Hepatocyte (in vitro differentiated cells): Measurements from ENCODE around the gene NYNRIN. TPM values are rescaled to one million over a fixed set of nuclear protein-coding genes. Genes with fewer than 3 reads are reported as not detected.
"Not testable (repeated sequence)": the region's sequence is repeated elsewhere in the genome, so short reads cannot be mapped to it uniquely, and the experiment has no call there.

Experiments used
- DNase-seq: peaks from one replicate; pipeline ENCODE4 v3.0.0-alpha.2; 2016; ENCODE audit warnings: low spot score
- H2AFZ ChIP-seq: fragments of 200-600 bp; sonication (generic); 2 replicates; pipeline ENCODE4 v1.6.0; 2016; ENCODE audit warnings: antibody characterized with exemption, mild to moderate bottlenecking
- H3K27ac ChIP-seq: fragments of 200-600 bp; sonication (generic); 2 replicates; pipeline ENCODE4 v1.5.1; 2016; ENCODE audit warnings: mild to moderate bottlenecking
- H3K27me3 ChIP-seq: fragments of 200-600 bp; sonication (generic); 2 replicates; pipeline ENCODE4 v1.6.1; 2016
- H3K36me3 ChIP-seq: fragments of 200-600 bp; sonication (generic); replicated peaks from 2 replicates; pipeline ENCODE4 v1.5.1; 2016; ENCODE audit warnings: low read depth; ENCODE audit not compliant: insufficient read depth
- H3K4me1 ChIP-seq: fragments of 200-600 bp; sonication (generic); 2 replicates; pipeline ENCODE4 v1.5.1; 2016; ENCODE audit warnings: mild to moderate bottlenecking, moderate library complexity; ENCODE audit not compliant: insufficient read depth
- H3K4me2 ChIP-seq: fragments of 200-600 bp; sonication (generic); 2 replicates; pipeline ENCODE4 v1.6.0; 2016
- H3K4me3 ChIP-seq: fragments of 200-600 bp; sonication (generic); 2 replicates; pipeline ENCODE4 v1.5.1; 2016; ENCODE audit warnings: mild to moderate bottlenecking
- H3K79me2 ChIP-seq: fragments of 200-600 bp; sonication (generic); 2 replicates; pipeline ENCODE4 v1.6.0; 2017; ENCODE audit warnings: mild to moderate bottlenecking
- H3K9me2 ChIP-seq: fragments of 200-600 bp; sonication (generic); replicated peaks from 2 replicates; pipeline ENCODE4 v1.6.0; 2017; ENCODE audit warnings: mild to moderate bottlenecking; ENCODE audit not compliant: insufficient read depth
- H3K9me3 ChIP-seq: fragments of 200-600 bp; sonication (generic); 2 replicates; pipeline ENCODE4 v1.5.1; 2016; ENCODE audit warnings: low read depth, mild to moderate bottlenecking
- H4K20me1 ChIP-seq: fragments of 200-600 bp; sonication (generic); 2 replicates; pipeline ENCODE4 v1.6.0; 2016; ENCODE audit warnings: mild to moderate bottlenecking; ENCODE audit not compliant: insufficient read depth, poor library complexity, severe bottlenecking
- EZH2 ChIP-seq: fragments of 200-600 bp; sonication (generic); IDR thresholded peaks from 2 replicates; pipeline ENCODE4 v1.6.1; 2016; ENCODE audit warnings: antibody characterized with exemption, mild to moderate bottlenecking, borderline replicate concordance
- EZH2phosphoT487 ChIP-seq: fragments of 200-600 bp; sonication (generic); IDR thresholded peaks from one replicate; pipeline ENCODE4 v1.6.1; 2018; ENCODE audit warnings: antibody characterized with exemption, mild to moderate bottlenecking, low read depth, moderate library complexity; ENCODE audit not compliant: unreplicated experiment, severe bottlenecking
- WGBS: methylation state at CpG from one replicate; pipeline ENCODE4 v1.1.6; 2016; ENCODE audit warnings: low lambda C conversion rate; ENCODE audit errors: missing lambda C conversion rate; 5-methylcytosine and 5-hydroxymethylcytosine counted together
- polyA plus RNA-seq: library from polyadenylated mRNA; unstranded; fragments of >200 nt; fragmentation: Nextera tagmentation; extraction: Ambion mirVana; gene quantifications from 2 replicates; pipeline ENCODE4 v1.2.1, GENCODE V29; 2016
- total RNA-seq: library from RNA; depleted of rRNA; stranded (reverse); fragments of >200 nt; gene quantifications from 2 replicates; pipeline ENCODE4 v1.2.3, GENCODE V29; 2014
- TF ChIP-seq, protein P1 (sequence below): fragments of 200-600 bp; sonication (generic); IDR thresholded peaks from 2 replicates; pipeline ENCODE4 v1.5.1; 2016; ENCODE audit warnings: antibody characterized with exemption, mild to moderate bottlenecking; ENCODE audit not compliant: poor library complexity

NYNRIN gene
- total and polyA plus RNA-seq, 2 experiments from 2014 or later = 34.5 to 56.5 TPM

DNA sequence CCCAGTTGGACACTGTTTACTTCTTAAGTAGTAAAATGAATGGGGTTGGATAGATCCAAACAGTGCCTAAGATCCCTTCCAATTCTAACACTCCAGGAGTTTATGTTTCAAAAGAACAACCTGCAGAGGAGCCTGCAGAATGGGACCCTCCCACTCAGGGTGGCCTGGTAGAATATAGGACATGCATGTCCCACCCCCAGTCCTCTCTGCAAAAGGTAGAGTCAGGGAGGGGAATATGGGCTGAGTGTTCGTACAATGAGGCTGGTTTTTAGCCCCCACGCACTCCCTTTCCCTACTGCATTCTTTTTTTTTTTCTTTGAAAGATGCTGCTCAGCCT is 11.8 kb upstream of the NYNRIN start:
- DNase-seq = no peak
- Histone ChIP-seq H3K36me3 (no peaks in the 10 kb centered on the region), H3K9me2 (no peaks in the 10 kb centered on the region), H3K27me3 (no peaks in the 10 kb centered on the region), H3K4me1 (peaks cover 14% of the 10 kb centered on the region), H4K20me1 (no peaks in the 10 kb centered on the region), H3K9me3 (no peaks in the 10 kb centered on the region), H3K79me2 (no peaks in the 10 kb centered on the region), H3K27ac (peak overlapping the region; percentile 29), H3K4me2 (peak overlapping the region; percentile 42), H3K4me3 (no peak overlapping the region), H2AFZ (no peak overlapping the region)
- 92% methylated on average over 2 of the region's 2 CpGs for WGBS
- TF ChIP-seq, protein P1, sequence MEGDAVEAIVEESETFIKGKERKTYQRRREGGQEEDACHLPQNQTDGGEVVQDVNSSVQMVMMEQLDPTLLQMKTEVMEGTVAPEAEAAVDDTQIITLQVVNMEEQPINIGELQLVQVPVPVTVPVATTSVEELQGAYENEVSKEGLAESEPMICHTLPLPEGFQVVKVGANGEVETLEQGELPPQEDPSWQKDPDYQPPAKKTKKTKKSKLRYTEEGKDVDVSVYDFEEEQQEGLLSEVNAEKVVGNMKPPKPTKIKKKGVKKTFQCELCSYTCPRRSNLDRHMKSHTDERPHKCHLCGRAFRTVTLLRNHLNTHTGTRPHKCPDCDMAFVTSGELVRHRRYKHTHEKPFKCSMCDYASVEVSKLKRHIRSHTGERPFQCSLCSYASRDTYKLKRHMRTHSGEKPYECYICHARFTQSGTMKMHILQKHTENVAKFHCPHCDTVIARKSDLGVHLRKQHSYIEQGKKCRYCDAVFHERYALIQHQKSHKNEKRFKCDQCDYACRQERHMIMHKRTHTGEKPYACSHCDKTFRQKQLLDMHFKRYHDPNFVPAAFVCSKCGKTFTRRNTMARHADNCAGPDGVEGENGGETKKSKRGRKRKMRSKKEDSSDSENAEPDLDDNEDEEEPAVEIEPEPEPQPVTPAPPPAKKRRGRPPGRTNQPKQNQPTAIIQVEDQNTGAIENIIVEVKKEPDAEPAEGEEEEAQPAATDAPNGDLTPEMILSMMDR = no peak
- TF ChIP-seq EZH2phosphoT487 (no peak), EZH2 (no peak)

DNA sequence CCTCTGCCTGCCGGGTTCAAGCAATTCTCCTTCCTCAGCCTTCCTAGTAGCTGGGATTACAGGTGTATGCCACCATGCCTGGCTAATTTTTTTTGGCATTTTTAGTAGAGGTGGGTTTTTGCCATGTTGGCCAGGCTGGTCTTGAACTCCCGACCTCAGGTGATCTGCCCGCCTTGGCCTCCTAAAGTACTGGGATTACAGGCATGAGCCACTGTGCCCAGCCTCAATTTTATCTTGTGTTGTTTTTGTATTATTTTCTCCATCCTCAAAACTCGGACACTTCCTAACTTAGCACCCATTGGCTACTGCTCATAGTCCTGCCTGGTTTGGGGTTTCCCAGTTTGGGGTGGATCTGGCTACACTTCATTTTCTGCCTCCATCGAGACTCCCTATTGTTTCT is 11.2 kb upstream of the NYNRIN start:
- H3K9me3 ChIP-seq, H2AFZ ChIP-seq, H3K4me2 ChIP-seq, DNase-seq, H3K79me2 ChIP-seq, H4K20me1 ChIP-seq, H3K36me3 ChIP-seq, H3K9me2 ChIP-seq, H3K4me3 ChIP-seq, H3K27me3 ChIP-seq: not testable (repeated sequence)
- H3K4me1 ChIP-seq = peaks cover 20% of the 10 kb centered on the region
- 92% methylated on average over 5 of the region's 5 CpGs for WGBS
- H3K27ac ChIP-seq = peak overlapping the region; percentile 82

DNA sequence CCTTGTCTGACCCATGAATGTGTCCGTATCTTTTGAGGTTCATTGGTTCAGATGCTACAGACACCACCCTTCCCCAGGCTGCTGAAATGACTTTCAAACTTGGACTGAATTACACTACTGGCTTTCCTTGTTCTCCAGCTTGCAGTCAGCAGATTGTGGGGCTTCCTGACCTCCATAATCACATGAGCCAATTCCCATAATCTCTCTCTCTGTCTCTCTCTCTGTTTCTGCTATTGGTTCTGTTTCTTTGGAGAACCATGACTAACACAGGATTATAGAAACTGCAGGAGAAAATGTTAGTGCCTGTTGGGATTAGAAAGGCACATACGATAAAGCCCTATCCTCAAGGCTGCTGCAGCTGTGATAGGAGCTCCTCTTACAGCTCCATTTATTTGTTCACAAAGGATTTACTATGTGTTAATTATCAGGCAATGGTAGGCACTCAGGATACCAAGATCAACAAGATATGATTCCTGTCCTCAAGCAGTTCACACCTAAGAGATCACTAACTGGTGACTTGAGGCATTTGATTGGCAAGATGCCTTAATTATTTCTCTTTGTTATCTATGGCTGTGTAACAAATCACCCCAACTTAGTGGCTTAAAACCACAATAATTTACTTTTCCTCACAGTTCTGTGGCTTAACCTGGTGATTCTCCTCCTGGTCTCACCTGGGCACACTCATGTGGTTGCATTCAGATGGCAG is 10.2 kb upstream of the NYNRIN start:
- Histone ChIP-seq H3K79me2 (no peaks in the 10 kb centered on the region), H3K27ac (peak overlapping the region; percentile 82), H3K4me1 (peaks cover 25% of the 10 kb centered on the region), H3K27me3 (no peaks in the 10 kb centered on the region), H4K20me1 (no peaks in the 10 kb centered on the region), H3K36me3 (no peaks in the 10 kb centered on the region), H3K9me3 (no peaks in the 10 kb centered on the region), H2AFZ (no peak overlapping the region), H3K4me3 (no peak overlapping the region), H3K4me2 (peak overlapping the region; percentile 54), H3K9me2 (no peaks in the 10 kb centered on the region)
- 58% methylated on average over 2 of the region's 2 CpGs for WGBS
- no peak for DNase-seq
- TF ChIP-seq EZH2 = no peak
- TF ChIP-seq, protein P1 = no peak
- no peak for TF ChIP-seq EZH2phosphoT487

DNA sequence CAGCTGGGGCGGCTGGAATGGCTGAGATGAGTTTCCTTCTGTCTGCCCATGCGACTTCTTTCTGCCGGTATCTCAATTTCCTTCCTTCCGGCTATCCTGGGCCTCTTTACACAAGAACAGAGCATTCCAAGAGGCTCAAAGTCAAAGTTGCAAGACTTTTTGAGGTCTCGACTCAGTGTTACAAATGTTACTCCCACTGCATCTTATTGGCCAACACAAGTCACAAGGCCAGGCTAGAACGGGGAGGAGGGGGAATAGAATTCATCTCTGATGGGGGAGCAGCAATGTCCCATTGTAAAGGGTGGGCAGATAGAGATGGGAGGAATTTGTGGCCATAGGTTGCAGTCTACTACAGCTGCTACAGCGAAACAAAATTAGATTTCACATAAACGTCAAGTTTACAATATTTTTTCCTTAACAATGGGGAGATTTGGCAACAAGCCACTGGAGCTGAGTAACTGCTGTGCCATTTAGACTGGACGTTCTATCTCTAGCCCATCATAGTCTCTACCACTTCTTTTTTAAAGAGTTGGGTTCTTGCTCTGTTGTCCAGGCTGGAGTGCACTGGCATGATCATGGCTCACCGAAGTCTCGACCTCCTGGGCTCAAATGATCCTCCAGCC is 9.5 kb upstream of the NYNRIN start:
- H3K36me3 ChIP-seq = no peaks in the 10 kb centered on the region
- peak overlapping the region; percentile 54 for H3K4me2 ChIP-seq
- TF ChIP-seq EZH2phosphoT487 (no peak), EZH2 (no peak)
- TF ChIP-seq, protein P1 = no peak
- no peaks in the 10 kb centered on the region for H4K20me1 ChIP-seq
- WGBS = 45% methylated on average over 11 of the region's 11 CpGs
- H3K79me2 ChIP-seq = no peaks in the 10 kb centered on the region
- no peak overlapping the region for H3K4me3 ChIP-seq
- no peaks in the 10 kb centered on the region for H3K27me3 ChIP-seq
- no peak overlapping the region for H2AFZ ChIP-seq
- H3K4me1 ChIP-seq = peaks cover 25% of the 10 kb centered on the region
- H3K27ac ChIP-seq = peak overlapping the region; percentile 82
- peak; percentile 57 for DNase-seq
- no peaks in the 10 kb centered on the region for H3K9me3 ChIP-seq
- H3K9me2 ChIP-seq = no peaks in the 10 kb centered on the region
